GM21529 (cell line): ENCODE measurements around the gene CEP41.

Experiments used
- ATAC-seq: cut with Tn5 transposase; IDR thresholded peaks from one replicate; pipeline ENCODE4 v1.9.1; 2021; ENCODE audit not compliant: unreplicated experiment

Gene CEP41, protein sequence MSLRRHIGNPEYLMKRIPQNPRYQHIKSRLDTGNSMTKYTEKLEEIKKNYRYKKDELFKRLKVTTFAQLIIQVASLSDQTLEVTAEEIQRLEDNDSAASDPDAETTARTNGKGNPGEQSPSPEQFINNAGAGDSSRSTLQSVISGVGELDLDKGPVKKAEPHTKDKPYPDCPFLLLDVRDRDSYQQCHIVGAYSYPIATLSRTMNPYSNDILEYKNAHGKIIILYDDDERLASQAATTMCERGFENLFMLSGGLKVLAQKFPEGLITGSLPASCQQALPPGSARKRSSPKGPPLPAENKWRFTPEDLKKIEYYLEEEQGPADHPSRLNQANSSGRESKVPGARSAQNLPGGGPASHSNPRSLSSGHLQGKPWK

GRCh38 chr7:130440527-130441365 lies at the start of gene CEP41:
Gene CEP41 (minus strand): TSS chr7:130441016. CDS start chr7:130440966, 50 bp downstream.
- ATAC-seq, result peak; percentile 100

DNA sequence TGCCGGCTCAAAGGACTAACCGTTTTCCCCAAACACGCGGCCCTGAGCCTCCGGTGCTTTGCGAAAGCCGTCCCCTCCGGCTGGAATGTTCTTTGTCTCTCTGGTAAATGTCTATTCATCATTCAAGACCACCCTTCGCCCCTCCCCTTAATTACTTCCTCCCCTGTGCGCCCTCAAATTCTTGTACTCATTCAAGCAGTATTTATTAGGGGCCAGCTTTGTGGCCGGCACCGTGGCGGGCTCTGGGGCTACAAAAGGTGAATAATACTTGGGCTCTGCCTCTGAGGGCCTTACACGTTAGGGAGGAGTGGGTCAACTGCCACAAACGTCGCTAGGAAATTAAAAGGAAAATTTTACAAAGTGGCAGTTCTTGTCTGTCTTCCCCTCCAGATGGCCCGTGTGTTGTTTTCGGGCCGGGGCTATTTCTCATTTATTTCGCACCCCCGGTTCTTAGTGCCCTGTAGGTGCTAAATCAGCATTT lies 49.5 kb upstream of the CEP41 start:
- ATAC-seq, result no peak

DNA sequence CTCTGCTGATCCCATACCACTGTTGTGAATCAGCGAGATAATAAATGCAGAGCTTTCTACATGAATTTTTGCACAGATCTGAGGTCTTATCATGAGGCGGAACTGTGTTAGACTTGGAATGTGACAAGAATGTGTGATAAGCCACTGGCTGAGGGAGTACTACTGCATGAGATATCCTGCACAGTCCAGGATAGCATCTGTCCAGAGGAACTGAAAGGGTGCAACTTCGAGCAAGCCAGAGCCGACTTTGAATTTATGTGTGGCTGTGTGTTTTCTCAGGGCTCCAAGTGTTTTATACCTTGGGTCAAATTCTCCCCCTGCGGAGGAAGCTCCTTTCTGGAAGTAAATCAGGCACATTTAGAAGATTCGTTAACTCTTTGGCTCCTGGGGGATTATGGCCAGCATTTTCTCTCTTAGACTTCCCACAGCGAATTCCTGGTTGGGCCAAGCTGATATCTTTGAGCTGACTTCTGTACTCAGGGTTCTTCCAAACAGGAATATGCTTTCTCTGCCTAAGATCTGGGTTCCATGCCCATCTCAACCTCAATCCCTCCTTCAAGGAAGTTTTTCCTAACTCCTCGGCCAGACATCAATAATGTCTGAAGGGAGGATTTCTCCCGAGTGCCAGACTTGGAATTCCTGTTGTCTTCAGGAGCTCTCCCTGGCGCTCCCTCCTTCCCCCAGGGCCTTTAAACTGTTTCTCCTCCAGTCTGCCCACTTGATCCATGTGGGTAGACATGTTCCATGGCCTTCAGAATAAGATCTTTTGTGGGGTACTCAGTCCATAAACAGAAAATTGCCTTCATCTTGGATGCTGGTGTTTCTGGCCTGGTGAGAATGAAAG lies 48.5 kb upstream of the CEP41 start:
- ATAC-seq, result no peak

DNA sequence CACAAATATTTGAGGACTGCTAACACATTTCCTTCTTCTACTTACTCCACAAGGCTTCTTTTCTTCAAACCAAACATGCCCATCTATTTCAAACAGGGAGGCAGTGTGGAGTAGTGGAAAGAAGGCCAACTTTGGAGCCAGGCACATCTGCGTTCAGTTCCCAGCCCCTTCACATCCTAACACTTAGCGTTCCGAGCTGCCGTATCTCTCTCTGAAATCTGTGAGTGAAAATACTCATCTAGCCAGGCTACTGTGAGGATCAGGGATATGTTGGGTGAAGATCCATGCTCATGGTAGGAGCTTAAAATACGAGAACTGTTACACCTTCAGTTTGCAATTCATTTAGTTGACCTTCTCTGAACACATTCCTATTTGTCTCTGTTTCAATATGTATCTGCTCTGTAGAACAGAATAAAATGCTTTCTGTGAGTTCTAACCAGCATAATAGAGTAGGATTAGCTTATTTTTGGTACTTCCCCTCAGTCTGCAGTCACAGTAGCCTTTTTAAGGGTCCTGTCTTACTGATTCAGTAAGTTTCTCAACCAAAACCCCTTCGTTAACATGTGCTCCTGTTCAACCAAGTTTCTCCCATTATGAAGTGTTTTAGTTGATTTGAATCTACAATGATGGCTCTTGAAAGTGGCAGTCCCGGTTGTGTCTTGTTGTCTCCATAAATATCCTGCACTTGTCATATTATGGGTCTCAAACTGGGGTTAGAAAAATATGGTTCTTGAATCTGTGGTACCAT lies 47.8 kb upstream of the CEP41 start:
- ATAC-seq, result no peak

GRCh38 chr7:130486954-130487436 lies 46.2 kb upstream of the CEP41 start:
- ATAC-seq, result no peak

GRCh38 chr7:130486114-130486953 lies 45.5 kb upstream of the CEP41 start:
- peak; percentile 50 for ATAC-seq

GRCh38 chr7:130485734-130486113 lies 44.9 kb upstream of the CEP41 start:
- no peak for ATAC-seq

GRCh38 chr7:130483031-130483430 lies 42.2 kb upstream of the CEP41 start:
- ATAC-seq, result no peak

GRCh38 chr7:130481898-130482297 lies 41.1 kb upstream of the CEP41 start:
- ATAC-seq, result no peak

- ATAC-seq, result no peak
These were observed 39.0 kb upstream of the CEP41 start for GRCh38 chr7:130479716-130480400.

DNA sequence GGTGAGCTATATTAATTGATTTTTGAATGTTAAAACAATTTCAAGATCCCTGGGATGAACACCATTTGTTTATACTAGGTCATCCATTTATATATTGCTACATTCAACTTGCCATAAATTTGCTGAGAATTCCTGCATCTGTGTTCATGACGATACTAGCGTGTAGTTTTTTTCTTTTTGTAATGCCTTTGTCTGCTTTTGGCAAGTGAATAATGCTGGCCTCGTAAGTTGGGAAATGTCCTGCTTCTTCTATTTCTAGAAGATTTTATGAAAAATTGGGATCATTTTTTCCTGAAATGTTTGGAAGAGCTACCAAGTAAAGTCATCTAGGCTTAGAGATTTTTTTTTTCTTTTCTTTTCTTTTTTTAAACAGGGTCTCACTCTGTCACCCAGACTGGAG lies 38.2 kb upstream of the CEP41 start:
- ATAC-seq, result no peak

- peak; percentile 85 for ATAC-seq
These were observed 35.7 kb upstream of the CEP41 start for GRCh38 chr7:130476297-130477150.

GRCh38 chr7:130475776-130476175 lies 35.0 kb upstream of the CEP41 start:
- no peak for ATAC-seq

DNA sequence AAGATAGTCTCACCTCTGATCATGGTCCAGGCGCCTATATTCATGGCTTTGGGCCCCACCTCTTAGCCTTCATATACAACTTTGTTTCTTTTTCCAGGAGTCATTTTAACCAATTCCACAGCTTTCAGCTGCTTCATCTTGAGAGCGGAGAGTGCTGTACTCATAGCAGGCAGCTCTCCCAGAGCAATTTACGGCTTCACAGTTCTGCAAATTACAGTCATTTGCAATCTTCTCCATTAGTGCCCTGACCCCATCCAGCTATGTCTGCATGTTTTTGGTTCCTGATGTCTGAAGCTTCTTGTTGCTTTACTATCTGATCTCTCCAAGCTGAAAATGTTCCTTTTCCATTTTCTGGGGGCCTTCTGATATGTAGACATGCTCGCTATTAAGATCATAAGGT lies 33.1 kb upstream of the CEP41 start:
- no peak for ATAC-seq

DNA sequence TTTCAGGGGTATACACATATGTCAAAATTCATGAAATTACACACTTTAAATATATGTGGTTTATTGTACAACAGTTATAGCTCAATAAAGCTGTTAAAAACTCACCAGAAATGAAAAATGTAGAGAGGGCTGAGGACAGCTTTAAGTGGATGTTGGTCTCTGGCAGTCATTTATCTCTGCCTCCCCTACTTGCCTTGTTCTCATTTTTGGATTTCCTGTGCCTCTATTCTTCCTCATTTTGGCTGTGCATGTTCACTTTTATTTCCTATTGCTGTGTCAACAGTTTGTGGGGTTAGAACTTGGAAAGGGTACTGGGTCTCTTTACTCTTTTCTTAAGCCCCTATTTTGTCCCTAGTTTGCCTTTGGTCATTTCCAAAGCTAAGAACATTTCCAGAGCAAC lies 32.5 kb upstream of the CEP41 start:
- ATAC-seq, result no peak

DNA sequence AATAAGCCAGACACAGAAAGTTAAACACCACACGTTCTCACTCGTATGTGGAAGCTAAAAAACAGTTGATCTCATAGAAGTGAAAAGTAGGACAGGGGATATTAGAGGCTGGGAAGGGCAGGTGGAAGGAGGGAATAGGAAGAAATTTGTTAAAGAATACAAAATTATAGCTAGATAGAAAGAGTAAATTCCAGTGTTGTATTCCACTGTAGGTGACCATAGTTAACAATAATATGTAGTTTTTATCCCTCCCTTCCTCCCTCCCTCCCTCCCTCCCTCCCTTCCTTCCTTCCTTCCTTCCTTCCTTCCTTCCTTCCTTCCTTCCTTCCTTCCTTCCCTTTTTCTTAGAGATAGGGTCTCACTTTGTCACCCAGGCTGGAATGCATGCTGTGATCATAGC lies 31.2 kb upstream of the CEP41 start:
- no peak for ATAC-seq

- no peak for ATAC-seq
These were observed 27.8 kb upstream of the CEP41 start for GRCh38 chr7:130468612-130469011.
